Hematopoietic multipotent progenitor cell treated with erythropoietin and hydrocortisone succinate and interleukin-3 and kit ligand, for 6 days (in vitro differentiated cells): ENCODE results near the gene AREL1.

Experiments
- DNase-seq: peaks from one replicate; pipeline ENCODE4 v3.0.0-alpha.2; 2015

AREL1 gene

GRCh38 chr14:74655599-74656395 is 57.1 kb downstream of the AREL1 start:
- no peak for DNase-seq

GRCh38 chr14:74654931-74655330 is 57.9 kb downstream of the AREL1 start:
- DNase-seq: no peak

- DNase-seq: no peak
These were observed 59.3 kb downstream of the AREL1 start for GRCh38 chr14:74653386-74654138.

DNA sequence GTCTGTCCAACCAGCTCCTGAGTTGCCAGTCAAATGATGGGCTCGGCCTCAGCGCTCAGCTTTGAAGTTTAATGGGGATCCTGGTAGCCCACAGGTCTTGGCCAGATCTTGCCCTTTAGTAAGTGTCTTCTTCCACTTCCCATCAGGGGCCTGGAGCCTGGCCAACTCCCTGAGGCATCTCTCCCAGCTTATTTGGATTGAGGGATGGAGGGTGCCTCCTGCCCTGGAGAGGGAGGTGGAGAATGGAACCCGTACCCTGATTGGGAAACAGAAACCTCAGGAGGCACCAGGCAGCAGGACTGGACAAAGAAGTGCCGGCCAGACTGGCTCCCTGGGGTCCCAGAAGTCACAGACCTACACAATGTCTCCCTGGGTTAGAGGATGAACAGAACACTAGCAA is 60.3 kb downstream of the AREL1 start:
- no peak for DNase-seq

- DNase-seq: no peak
These were observed 61.8 kb downstream of the AREL1 start for GRCh38 chr14:74650927-74651686.

GRCh38 chr14:74649673-74650072 is 63.2 kb downstream of the AREL1 start:
- DNase-seq: no peak

GRCh38 chr14:74649167-74649566 is 63.7 kb downstream of the AREL1 start:
- DNase-seq: no peak

DNA sequence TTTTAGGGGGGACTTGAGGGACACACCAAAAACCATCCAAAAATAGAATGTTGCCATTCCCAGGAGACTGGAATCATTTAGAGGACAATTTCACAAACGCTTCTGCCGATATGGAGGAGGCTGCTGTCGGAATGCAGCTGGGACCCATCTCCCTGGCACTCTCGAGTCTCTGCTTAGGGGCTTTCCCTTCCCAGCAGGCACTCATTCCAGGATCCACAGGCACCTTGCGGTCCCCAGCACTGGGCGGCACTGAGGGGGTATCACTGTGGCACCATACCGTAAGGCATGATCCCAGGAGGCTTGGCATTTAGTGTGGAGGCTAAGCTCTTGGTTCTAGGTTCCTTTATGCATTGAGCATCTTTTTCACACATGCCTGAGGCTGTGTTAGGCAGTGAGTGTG is 64.3 kb downstream of the AREL1 start:
- DNase-seq: no peak

- DNase-seq: no peak
These were observed 65.0 kb downstream of the AREL1 start for GRCh38 chr14:74647678-74648461.

- DNase-seq: no peak
These were observed 65.7 kb downstream of the AREL1 start for GRCh38 chr14:74647061-74647677.

DNA sequence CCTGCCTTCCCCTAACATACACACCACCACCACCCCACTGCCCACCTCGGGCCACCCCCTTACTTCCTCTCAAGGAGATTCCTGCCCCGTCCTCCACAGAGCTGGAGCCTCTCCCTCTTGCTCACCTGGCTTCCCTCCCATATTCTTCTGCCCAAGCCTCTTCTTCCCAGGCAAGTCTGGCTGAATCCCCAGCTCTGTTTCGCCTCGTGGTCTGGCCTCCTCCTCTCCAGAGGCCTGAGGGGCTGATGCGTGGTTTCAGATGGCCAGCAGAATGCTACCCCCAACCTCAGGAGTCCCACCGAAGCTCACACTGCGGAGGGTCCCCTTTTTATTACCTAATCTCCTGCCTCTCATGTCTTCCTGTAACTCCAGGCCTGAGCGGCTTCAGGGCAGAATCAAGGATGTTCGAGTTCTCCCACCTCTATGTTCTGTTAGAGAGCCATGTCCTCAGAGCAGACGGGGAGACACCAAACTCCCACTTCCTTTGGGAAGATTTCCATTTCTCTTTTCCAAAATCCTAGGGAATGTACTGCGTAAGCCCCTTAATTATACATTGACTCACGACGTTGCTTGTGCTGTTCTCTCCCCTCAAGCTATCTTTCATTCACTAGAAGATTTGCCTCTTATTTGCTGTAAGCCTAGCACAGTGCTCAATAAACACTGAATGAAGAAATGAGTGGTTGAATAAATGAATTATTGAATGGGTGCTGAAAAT is 67.0 kb downstream of the AREL1 start:
- no peak for DNase-seq

GRCh38 chr14:74645244-74645643 is 67.6 kb downstream of the AREL1 start:
- no peak for DNase-seq

DNA sequence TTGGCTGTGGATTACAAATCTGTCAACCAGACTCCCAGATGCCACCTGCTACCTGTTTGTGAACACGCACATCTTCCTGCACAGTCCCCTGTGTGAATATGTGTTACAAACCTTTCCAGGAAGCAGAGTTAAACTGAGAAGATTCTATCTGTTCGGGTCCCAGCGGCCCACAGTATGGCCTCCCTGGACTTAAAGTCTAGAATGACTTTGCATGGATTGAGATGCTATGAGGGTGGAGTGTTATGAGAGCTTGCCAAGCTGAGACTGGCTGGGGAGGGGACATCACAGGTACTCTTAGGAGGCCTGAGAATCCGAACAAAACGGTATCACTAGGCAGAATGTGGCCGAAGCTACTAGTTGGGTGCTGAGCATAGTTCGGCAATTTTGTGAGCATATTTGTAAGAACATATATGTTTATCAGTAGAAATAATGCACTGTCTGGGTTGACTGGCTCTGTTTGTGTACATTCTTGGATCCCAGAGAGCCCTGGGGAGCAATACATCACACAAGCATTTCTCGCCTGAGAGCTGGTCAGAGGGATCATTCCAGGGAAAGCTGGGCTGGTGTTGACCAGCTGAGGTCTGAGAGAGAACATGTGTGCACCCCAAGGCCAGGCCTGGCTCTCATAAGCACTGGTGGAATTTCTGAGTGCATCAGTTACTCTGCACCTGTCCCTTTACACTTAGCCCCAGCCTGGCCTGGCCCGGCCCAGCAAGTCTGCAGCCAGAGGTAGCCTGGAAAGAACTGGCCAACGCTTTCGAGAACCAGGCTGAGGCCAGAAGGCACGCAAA is 71.1 kb downstream of the AREL1 start:
- DNase-seq: no peak

GRCh38 chr14:74638966-74639365 is 73.9 kb downstream of the AREL1 start:
- no peak for DNase-seq

DNA sequence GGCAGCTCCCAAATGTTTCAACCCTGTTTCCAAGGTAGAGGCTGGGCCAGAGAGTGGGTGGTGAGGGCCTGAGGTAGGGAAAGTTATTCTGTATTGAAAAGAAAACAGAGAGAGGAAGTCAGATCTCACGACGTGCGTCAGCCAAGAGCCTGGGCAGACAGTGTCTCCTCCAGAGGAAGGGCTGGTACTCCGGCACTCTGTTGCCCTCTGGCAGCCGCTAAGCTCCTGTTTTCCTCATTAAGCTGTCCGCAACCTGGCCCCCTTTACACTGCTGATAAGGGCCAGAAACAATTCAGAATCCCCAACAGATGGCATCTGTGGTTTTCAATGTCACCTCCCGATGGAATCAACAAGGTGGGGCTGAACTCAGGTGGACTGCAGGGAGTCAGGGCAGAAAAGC is 74.8 kb downstream of the AREL1 start:
- no peak for DNase-seq

- no peak for DNase-seq
These were observed 75.7 kb downstream of the AREL1 start for GRCh38 chr14:74637178-74637550.

DNA sequence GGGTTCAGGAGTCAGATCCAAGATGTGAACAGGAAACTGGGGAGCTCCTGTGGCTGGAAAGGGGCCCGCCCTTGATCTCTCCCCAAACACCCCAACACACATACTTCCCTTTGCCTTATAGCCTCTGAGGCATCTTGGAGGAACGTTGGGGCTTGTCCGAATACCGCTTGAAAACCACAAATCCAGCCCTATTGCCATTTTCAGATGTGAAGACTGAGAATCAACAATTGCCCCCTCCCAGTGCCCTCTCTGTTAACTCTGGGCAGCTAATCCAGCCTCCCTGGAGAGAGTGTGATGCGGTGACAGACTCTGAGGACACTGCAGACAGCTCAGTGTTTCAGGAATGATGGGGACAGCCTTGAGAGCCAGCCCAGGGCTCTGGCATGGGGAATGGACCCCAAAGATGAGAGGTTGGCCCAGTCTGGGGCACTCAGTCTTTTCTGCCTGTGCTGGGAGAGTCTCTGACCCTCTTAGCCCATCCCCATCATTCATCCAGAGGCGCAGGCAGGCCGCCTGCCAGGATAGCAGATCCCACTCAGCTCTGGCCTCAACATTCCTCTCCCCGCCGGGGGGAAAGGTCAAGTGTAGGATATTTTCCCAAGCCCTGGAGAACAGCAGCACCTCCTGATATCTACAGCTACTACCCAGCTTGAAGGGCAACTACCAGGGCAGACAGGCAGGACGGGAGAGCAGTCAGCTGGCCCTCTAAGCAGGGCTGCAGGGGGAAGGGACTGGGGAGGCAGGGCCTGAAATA is 76.3 kb downstream of the AREL1 start:
- DNase-seq: no peak

DNA sequence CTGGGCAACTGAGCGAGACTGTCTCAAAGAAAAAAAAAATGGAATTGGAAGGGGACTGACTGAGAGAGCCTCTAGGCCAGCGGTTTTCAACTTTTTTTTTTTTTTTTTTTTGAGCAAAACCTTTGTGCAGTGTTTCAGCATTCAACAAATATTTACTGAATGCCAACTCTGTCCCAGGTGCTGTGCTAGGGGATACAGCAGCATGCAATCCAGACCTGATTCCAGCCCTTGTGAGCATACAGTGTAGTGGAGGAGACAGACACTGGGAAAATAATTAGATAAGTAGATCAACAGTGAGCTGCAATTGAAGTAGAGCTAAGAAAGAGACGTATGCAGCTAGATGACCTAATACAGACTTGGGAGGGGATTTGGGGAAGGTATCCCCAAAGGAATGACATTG is 77.0 kb downstream of the AREL1 start:
- no peak for DNase-seq

DNA sequence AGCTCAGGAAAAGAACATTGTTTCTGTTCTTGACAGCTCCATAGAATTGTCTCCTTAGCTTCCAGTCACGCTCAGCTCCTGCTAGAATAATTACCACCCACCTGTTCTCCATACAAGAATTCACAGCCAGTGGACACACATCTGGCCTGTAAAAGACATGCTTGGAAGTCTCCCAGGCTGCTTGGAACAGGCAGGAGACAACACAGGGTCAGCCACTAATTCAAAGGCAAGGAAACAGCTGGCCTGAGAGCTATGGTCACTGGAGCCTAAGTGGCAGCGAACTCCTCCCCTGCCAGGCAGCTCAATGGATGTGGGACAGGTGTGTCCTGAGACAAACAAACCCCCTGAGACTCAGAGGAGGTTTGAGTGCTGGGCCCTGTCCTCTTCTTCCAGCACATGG is 77.9 kb downstream of the AREL1 start:
- no peak for DNase-seq

DNA sequence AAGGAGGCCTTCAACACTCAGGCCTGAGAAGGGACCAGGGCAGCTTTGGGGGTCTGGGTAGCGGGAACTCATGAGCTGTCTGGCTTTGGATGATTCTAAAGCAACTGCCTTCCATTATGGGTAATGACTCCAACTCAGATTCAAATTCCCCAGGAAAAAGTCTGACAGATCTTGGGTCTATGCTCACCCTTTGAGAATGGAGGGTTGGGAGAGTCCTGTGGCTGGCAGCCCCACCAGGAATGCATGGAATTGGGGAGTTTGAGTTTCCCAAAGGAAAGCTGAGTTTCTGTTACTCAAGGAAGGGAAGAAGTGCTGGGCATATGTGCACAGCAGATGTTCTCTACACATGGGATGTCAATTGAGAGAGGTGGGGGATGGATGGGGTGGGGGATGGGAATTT is 78.4 kb downstream of the AREL1 start:
- no peak for DNase-seq
